Measurements from ENCODE around the gene DMPK. TPM values are rescaled to one million over a fixed set of nuclear protein-coding genes. Genes with fewer than 3 reads are reported as not detected.

Gene DMPK
- total RNA-seq, 1 donor, result 46.5 TPM

GRCh38 chr19:45785781-45786532 is 3.7 kb upstream of the DMPK start:
- no peak overlapping the region for H3K4me3 ChIP-seq (ENCODE audit: low read depth, low read length)
- no peak for DNase-seq (ENCODE audit: low read depth)
- TF ChIP-seq CTCF (IDR thresholded peaks at IDR 0.05; ENCODE audit: insufficient read depth, low read length), result no peak

GRCh38 chr19:45785097-45785496 is 2.8 kb upstream of the DMPK start:
- no peak for TF ChIP-seq CTCF (IDR thresholded peaks at IDR 0.05; ENCODE audit: insufficient read depth, low read length)
- no peak for DNase-seq (ENCODE audit: low read depth)
- H3K4me3 ChIP-seq (ENCODE audit: low read depth, low read length), result no peak overlapping the region

- no peak overlapping the region for H3K4me3 ChIP-seq (ENCODE audit: low read depth, low read length)
- no peak for DNase-seq (ENCODE audit: low read depth)
- TF ChIP-seq CTCF (IDR thresholded peaks at IDR 0.05; ENCODE audit: insufficient read depth, low read length), result no peak
Observed at GRCh38 chr19:45784096-45784495, 1.8 kb upstream of the DMPK start.

GRCh38 chr19:45782820-45783785 is 813 bp upstream of the DMPK start:
- peak; percentile 80 for DNase-seq (ENCODE audit: low read depth)
- peak overlapping the region; percentile 74 for H3K4me3 ChIP-seq (ENCODE audit: low read depth, low read length)
- TF ChIP-seq CTCF (IDR thresholded peaks at IDR 0.05; ENCODE audit: insufficient read depth, low read length), result no peak

- no peak for DNase-seq (ENCODE audit: low read depth)
Observed at GRCh38 chr19:45781214-45782161, 802 bp downstream of the DMPK start.

More at GRCh38 chr19:45781214-45782161, 802 bp downstream of the DMPK start:
- TF ChIP-seq CTCF (IDR thresholded peaks at IDR 0.05; ENCODE audit: insufficient read depth, low read length), result no peak
- H3K4me3 ChIP-seq (ENCODE audit: low read depth, low read length), result peak overlapping the region; percentile 74
